Activated T-cell treated with anti-CD3 and anti-CD28 coated beads, Interleukin-2, amount 50 U/mL, for 72 hours (primary cell): ENCODE results near the gene LRRC3. TPM values are rescaled to one million over a fixed set of nuclear protein-coding genes. Genes with fewer than 3 reads are reported as not detected.

Source experiments
- ATAC-seq, 2 donors: fragments of 150-1000 bp; cut with Tn5 transposase; replicated peaks in 1 of 2; 2 replicates each; pipeline ENCODE4 v1.10.0; 2021; ENCODE audit warnings: moderate library complexity in 2 of 2, mild to moderate bottlenecking in 1 of 2
- DNase-seq, 2 donors: peaks; one replicate each; pipeline ENCODE4 v3.0.0; 2021 to 2022; ENCODE audit warnings: mixed read lengths in 1 of 2
- H3K27ac Mint-ChIP-seq: one replicate; pipeline ENCODE4 v1.8.0; 2022; ENCODE audit warnings: mild to moderate bottlenecking, moderate library complexity, mixed read lengths
- H3K27me3 Mint-ChIP-seq: one replicate; pipeline ENCODE4 v1.8.0; 2022; ENCODE audit warnings: low read depth, mixed read lengths
- H3K36me3 Mint-ChIP-seq, 2 donors: one replicate each; pipeline ENCODE4 v1.8.0; 2022; ENCODE audit warnings: mixed read lengths in 2 of 2, mild to moderate bottlenecking in 1 of 2; ENCODE audit not compliant: insufficient read depth in 2 of 2
- H3K4me1 Mint-ChIP-seq: one replicate; pipeline ENCODE4 v1.8.0; 2022; ENCODE audit warnings: low read depth, mixed read lengths
- H3K4me3 Mint-ChIP-seq, 2 donors: one replicate each; pipeline ENCODE4 v1.8.0; 2022; ENCODE audit warnings: mild to moderate bottlenecking in 2 of 2, mixed read lengths in 2 of 2, moderate library complexity in 2 of 2
- H3K9me3 Mint-ChIP-seq, 2 donors: one replicate each; pipeline ENCODE4 v1.8.0; 2022; ENCODE audit warnings: mixed read lengths in 2 of 2
- total RNA-seq, 2 donors: library from RNA; stranded (reverse); gene quantifications; one replicate each; pipeline ENCODE4 v1.2.3, GENCODE V29; 2022

Gene LRRC3
- total RNA-seq, 2 donors from 2014 or later, result 2.8 to 3.8 TPM

DNA sequence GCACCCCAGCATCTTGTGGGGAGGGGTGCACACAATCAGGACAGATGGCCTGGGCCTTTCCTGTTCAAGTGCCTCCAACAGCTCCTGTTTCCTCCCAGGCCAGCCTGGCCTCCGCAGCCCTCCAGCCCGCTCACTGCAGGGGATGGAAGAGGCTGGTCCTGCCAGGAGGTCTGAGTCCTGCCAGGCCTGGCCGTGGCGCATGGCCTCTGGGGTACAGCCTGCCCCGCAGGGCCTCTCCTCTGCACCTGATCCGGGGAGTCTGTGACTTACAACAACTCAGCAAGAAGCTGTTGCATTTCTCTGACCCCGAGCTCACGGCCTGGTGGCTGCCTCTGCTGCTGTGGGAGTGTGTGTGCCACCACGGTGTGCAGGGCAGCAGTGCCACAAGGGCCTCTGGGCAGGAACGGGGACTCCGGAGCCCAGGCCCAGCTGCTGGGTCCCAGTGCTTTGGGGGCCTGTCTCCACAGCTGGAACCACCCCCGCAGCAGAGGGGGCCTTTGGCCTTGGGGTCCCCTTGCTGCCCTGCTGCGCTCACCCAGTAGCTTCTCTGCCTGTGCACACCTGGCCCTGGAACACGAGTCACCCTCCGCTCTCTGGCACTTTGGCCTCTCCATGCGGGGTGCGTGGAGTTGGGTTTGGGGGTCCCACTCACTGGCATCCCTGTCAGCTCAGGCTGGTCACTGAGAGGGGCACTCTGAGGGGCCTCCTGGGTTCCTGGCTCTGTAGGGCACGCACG lies 17.4 kb upstream of the LRRC3 start:
- H3K27me3 Mint-ChIP-seq, result no peaks in the 10 kb centered on the region
- no peak overlapping the region for H3K4me3 Mint-ChIP-seq
- ATAC-seq (no peak), DNase-seq (no peak)
- no peak overlapping the region for H3K27ac Mint-ChIP-seq
- no peaks in the 10 kb centered on the region for H3K36me3 Mint-ChIP-seq
- no peaks in the 10 kb centered on the region for H3K4me1 Mint-ChIP-seq
- no peaks in the 10 kb centered on the region for H3K9me3 Mint-ChIP-seq

DNA sequence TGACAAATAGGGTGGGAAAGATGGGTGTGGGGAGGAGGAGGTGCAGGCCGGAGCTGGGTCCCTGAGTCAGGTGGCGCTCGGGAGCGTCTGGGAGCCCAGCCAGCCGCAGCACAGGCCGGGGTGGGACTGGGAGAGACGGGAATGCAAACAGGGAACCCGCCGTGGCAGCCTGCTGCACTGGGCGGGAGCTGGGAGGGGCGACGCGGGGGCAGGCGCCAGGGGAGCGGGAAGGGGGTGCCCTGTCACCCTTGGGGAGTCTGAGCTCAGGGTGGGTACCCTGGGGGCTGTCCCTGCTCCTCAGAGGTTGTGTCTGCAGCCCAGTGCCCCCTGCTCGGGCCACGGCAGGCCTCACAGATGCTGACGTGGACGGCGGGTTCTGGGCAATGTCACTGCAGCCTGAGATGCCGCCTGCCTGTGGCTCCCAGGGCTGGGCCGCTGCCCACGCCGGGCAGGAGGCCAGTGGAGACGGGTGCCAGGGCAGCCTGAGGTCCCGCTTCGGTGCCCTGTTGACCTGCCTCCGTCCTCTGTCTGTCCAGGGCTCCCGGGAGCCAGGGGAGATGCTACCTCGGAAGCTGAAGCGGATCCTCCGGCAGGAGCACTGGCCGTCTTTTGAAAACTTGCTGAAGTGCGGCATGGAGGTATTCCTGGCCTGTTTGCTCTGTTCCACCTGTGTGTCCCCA lies 16.6 kb upstream of the LRRC3 start:
- ATAC-seq (no peak), DNase-seq (no peak)
- Mint-ChIP-seq H3K27me3 (no peaks in the 10 kb centered on the region), H3K4me3 (no peak overlapping the region), H3K36me3 (no peaks in the 10 kb centered on the region), H3K9me3 (no peaks in the 10 kb centered on the region), H3K4me1 (no peaks in the 10 kb centered on the region), H3K27ac (no peak overlapping the region)

DNA sequence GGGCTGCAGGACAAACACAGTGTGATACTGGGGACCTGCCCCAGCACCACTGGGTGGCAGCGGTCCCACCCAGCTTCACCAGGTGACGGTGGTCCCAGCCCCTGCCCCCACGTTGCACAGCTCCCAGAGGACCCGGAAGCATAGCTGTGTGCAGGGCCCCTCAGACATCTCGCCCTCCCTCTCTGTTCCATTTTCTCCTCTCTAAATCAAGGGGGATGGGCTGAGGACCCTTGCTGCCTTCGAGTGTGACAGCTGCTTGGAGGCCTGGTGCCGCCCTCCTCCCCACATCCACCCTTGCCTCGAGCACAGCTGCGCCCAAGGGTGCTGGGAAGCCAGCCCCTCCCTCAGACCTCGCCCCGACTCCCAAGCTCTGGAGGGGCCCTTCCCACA lies 16.1 kb upstream of the LRRC3 start:
- no peak overlapping the region for H3K27ac Mint-ChIP-seq
- H3K36me3 Mint-ChIP-seq, result no peaks in the 10 kb centered on the region
- H3K4me3 Mint-ChIP-seq, result no peak overlapping the region
- H3K27me3 Mint-ChIP-seq, result no peaks in the 10 kb centered on the region
- no peaks in the 10 kb centered on the region for H3K4me1 Mint-ChIP-seq
- ATAC-seq (no peak), DNase-seq (no peak)
- H3K9me3 Mint-ChIP-seq, result no peaks in the 10 kb centered on the region

DNA sequence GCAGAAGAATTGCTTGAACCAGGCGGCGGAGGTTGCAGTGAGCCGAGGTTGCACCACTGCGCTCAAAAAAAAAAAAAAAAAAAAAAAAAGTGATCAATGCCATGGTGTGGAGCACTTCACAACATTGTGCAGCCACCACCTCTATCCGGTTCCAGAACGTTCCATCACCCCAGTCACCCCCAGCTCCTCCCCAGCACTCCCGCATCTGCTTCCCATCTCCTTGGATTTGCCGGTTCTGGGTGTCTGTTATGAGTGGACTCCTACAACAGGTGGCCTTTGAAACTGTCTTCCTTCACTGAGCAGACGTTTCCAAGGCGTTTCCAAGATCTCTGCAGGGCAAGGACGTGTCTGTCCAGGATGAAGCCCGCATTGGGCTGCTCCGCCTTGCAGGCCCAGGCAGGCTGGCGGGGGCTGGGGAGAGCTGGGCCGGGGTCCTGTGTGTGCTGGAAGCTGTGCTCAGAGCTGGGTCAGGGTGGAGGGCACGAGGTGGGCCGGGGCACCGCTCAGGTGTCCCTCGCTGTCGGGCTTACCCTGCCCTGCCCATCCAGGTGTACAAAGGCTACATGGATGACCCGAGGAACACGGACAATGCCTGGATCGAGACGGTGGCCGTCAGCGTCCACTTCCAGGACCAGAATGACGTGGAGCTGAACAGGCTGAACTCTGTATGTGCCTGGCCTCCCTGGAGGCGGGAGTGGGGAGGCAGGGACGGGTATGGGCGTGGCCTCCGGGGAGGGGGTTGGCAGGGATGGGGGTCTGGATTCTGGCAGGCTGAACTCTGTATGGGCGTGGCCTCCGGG lies 14.9 kb upstream of the LRRC3 start:
- Mint-ChIP-seq H3K4me1 (no peaks in the 10 kb centered on the region), H3K4me3 (no peak overlapping the region), H3K27me3 (no peaks in the 10 kb centered on the region), H3K36me3 (no peaks in the 10 kb centered on the region), H3K27ac (no peak overlapping the region), H3K9me3 (no peaks in the 10 kb centered on the region)
- no peak for DNase-seq
- ATAC-seq, result no peak

DNA sequence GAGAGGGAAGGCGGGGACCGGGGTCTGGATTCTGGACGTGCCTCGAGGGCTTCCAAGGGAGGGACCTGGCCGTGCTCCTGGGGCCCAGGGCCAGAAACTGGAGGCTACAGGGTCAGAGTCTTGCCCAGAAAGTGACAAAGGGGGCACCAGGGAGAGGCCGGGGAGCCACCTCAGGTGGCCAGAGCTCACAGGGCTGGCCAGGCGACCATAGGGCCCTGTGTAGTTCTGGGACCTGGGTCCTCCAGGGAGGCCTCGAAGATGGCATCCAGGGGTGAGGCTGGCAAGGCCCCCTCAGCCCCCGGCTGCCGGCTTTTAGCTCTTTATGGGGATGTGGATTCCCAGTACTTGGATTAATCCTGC lies 14.3 kb upstream of the LRRC3 start:
- Mint-ChIP-seq H3K27ac (no peak overlapping the region), H3K36me3 (no peaks in the 10 kb centered on the region), H3K4me1 (no peaks in the 10 kb centered on the region), H3K9me3 (no peaks in the 10 kb centered on the region), H3K27me3 (no peaks in the 10 kb centered on the region), H3K4me3 (no peak overlapping the region)
- ATAC-seq (no peak), DNase-seq (no peak)

DNA sequence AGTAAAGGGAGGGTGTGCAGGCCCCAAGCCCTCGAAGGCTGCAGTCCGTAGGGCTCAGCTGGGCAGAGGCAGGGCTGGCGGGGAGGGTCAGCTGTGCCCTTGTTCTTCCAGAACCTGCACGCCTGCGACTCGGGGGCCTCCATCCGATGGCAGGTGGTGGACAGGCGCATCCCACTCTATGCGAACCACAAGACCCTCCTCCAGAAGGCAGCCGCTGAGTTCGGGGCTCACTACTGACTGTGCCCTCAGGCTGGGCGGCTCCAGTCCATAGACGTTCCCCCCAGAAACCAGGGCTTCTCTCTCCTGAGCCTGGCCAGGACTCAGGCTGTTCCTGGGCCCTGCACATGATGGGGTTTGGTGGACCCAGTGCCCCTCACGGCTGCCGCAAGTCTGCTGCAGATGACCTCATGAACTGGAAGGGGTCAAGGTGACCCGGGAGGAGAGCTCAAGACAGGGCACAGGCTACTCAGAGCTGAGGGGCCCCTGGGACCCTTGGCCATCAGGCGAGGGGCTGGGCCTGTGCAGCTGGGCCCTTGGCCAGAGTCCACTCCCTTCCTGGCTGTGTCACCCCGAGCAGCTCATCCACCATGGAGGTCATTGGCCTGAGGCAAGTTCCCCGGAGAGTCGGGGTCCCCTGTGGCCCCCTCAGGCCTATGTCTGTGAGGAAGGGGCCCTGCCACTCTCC lies 13.6 kb upstream of the LRRC3 start:
- no peaks in the 10 kb centered on the region for H3K27me3 Mint-ChIP-seq
- no peak overlapping the region for H3K27ac Mint-ChIP-seq
- H3K4me3 Mint-ChIP-seq, result no peak overlapping the region
- H3K36me3 Mint-ChIP-seq, result no peaks in the 10 kb centered on the region
- no peaks in the 10 kb centered on the region for H3K9me3 Mint-ChIP-seq
- H3K4me1 Mint-ChIP-seq, result no peaks in the 10 kb centered on the region
- ATAC-seq, result no peak
- DNase-seq, result no peak

DNA sequence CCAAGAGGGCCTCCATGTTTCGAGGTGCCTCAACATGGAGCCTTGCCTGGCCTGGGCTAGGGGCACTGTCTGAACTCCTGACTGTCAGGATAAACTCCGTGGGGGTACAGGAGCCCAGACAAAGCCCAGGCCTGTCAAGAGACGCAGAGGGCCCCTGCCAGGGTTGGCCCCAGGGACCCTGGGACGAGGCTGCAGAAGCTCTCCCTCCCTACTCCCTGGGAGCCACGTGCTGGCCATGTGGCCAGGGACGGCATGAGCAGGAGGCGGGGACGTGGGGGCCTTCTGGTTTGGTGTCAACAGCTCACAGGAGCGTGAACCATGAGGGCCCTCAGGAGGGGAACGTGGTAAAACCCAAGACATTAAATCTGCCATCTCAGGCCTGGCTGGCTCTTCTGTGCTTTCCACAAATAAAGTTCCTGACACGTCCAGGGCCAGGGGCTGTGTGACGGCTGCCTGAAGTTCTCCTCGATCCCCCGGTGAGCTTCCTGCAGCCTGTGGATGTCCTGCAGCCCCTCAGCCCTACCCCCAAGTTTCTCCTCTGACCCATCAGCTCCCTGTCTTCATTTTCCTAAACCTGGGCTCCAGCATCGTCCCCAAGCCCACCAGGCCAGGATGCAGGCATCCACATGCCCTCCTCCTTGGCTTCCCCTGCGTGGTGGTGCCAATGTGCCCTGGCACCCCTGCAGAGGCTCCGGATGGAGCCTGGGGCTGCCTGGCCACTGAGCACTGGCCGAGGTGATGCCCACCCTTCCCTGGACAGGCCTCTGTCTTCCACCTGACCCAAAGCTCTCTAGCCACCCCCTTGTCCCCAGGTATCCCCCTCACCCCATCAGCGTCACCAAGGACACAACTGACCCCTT lies 12.8 kb upstream of the LRRC3 start:
- no peaks in the 10 kb centered on the region for H3K4me1 Mint-ChIP-seq
- no peaks in the 10 kb centered on the region for H3K9me3 Mint-ChIP-seq
- DNase-seq, result no peak
- no peak overlapping the region for H3K4me3 Mint-ChIP-seq
- no peaks in the 10 kb centered on the region for H3K36me3 Mint-ChIP-seq
- H3K27me3 Mint-ChIP-seq, result no peaks in the 10 kb centered on the region
- no peak for ATAC-seq
- H3K27ac Mint-ChIP-seq, result no peak overlapping the region

DNA sequence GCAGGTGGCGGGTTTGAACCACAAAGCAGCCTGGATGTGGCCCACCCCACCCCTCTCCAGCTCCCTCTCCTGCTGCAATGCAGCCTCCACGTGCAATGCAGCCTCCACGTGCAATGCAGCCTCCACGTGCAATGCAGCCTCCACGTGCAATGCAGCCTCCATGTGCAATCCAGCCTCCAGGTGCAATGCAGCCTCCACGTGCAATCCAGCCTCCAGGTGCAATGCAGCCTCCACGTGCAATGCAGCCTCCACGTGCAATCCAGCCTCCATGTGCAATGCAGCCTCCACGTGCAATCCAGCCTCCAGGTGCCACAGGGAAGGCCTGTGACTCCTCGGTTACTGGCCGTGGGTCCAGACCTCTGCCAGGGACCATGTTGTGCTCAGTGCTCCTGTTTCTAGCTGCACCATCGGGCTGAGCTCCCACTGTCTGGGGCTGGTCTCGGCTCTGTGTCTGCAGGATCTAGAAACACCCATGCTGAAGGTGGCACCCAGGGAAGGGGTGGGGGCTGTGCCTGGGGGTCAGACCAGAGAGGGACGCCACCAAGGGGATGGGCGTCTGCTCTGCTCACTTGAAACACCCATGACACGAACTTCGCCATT lies 11.9 kb upstream of the LRRC3 start:
- no peaks in the 10 kb centered on the region for H3K4me1 Mint-ChIP-seq
- DNase-seq (no peak), ATAC-seq (no peak)
- H3K27me3 Mint-ChIP-seq, result no peaks in the 10 kb centered on the region
- no peaks in the 10 kb centered on the region for H3K9me3 Mint-ChIP-seq
- no peak overlapping the region for H3K27ac Mint-ChIP-seq
- no peak overlapping the region for H3K4me3 Mint-ChIP-seq
- H3K36me3 Mint-ChIP-seq, result no peaks in the 10 kb centered on the region

DNA sequence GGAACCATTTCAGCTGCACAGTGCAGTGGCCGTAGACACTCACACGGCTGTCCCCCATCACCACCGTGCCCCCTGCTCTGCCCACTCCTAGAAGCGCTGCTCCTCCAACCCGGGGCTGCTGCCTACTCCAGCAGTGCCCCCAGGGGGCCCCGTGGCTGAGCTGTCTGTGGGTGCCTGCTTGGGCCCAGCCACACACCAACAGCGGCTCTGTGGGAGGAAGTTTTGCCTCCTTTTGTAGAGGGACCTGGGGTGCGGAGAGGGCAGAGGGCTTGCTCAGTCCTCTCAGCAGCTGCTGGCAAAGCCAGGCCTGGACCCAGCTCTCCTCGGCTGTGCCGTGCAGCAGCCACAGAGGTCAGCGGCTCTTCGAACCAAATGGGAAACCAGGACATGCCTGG lies 11.4 kb upstream of the LRRC3 start:
- no peak overlapping the region for H3K27ac Mint-ChIP-seq
- DNase-seq (no peak), ATAC-seq (no peak)
- no peaks in the 10 kb centered on the region for H3K36me3 Mint-ChIP-seq
- peaks cover 1% of the 10 kb centered on the region for H3K27me3 Mint-ChIP-seq
- no peaks in the 10 kb centered on the region for H3K9me3 Mint-ChIP-seq
- H3K4me1 Mint-ChIP-seq, result no peaks in the 10 kb centered on the region
- no peak overlapping the region for H3K4me3 Mint-ChIP-seq

DNA sequence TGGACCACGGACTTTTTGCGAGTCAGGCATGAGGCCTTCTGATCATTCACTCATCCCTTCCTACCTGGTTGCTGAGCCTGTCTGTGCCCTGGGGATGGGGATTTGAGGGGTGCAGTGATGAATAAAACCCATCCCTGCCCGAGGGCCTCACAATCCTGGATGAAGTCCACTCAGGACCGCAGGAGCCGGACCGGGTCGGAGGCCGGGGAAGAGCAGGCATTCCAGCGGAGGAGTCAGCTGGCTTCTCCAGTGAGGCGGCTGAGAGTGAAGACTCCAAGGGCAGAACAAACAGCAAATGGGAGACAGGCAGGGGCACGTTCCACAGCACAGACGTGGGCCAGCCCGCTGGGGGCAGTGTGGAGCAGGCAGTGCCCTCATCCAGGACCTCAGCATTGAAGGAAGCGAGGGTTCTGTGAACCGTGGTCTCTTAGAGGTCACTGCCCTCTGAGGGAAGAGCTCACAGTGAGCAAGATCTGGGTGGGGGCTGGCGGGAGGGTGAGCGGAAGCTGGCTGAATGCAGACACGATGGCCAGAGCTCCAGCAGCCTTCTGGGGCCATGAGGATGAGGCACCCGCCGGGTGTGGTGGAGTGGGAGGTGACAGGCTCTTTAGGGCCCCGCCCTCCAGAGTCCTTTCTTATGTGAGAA lies 10.9 kb upstream of the LRRC3 start:
- peaks cover 6% of the 10 kb centered on the region for H3K27me3 Mint-ChIP-seq
- peak in 1 of 2 donors; percentile 40 for ATAC-seq
- H3K4me1 Mint-ChIP-seq, result no peaks in the 10 kb centered on the region
- DNase-seq, result no peak
- no peaks in the 10 kb centered on the region for H3K9me3 Mint-ChIP-seq
- H3K4me3 Mint-ChIP-seq, result no peak overlapping the region
- no peak overlapping the region for H3K27ac Mint-ChIP-seq
- no peaks in the 10 kb centered on the region for H3K36me3 Mint-ChIP-seq

DNA sequence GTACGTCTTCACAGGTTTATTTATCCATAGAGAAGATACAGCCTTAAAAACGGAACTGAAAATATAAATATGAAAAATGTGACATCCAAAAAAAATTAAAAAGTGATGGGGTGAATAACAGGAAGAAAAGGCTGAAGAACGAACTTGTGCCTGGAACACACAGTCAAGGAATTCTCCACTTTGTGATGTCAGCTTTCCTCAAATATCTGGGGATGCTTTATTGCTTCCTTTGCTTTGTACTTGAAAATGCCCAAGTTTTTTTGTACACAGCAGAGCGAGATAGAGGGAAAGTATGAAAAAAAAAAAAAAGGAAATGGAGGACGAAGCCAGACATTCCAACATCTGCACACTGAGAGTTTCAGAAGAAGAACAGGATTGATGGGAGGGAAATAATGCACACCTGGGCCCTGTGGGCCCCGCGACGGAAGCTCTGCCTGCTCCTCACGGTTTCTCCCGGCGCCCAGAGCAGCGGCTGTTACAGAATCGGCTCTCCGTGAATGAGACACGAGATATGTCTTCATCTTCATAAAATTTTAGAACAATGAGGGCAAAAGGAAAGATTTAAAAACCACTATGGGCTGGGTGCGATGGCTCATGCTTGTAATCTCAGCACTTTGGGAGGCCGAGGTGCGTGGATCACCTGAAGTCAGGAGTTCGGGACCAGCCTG lies 10.0 kb upstream of the LRRC3 start:
- Mint-ChIP-seq H3K4me3 (no peak overlapping the region), H3K9me3 (no peaks in the 10 kb centered on the region), H3K4me1 (no peaks in the 10 kb centered on the region), H3K27ac (no peak overlapping the region), H3K36me3 (no peaks in the 10 kb centered on the region), H3K27me3 (peaks cover 6% of the 10 kb centered on the region)
- ATAC-seq, result no peak
- no peak for DNase-seq
